B cell (primary cell): ENCODE results near the gene CLCN1.

ENCODE experiments used
- CTCF ChIP-seq: fragments of 200-600 bp; IDR thresholded peaks from one replicate; pipeline ENCODE4 v1.8.0; 2022; ENCODE audit warnings: antibody characterized with exemption, mild to moderate bottlenecking
- EZH2 ChIP-seq: IDR thresholded peaks from 2 replicates; pipeline ENCODE4 v1.6.1; 2012; ENCODE audit warnings: borderline replicate concordance, low read depth, mild to moderate bottlenecking, moderate library complexity, low read length; ENCODE audit not compliant: insufficient read depth, poor library complexity, severe bottlenecking

GRCh38 chr7:143282124-143282523 is 33.8 kb upstream of the CLCN1 start:
- TF ChIP-seq CTCF = no peak
- no peak for TF ChIP-seq EZH2
